Mesodermal cell (in vitro differentiated cells): ENCODE results near the gene HBA1.

Source experiments
- H3K27ac ChIP-seq: 2 replicates; pipeline ENCODE4 v1.7.0; 2013; ENCODE audit warnings: mild to moderate bottlenecking, low read depth, low read length, moderate library complexity; ENCODE audit not compliant: severe bottlenecking
- H3K36me3 ChIP-seq: 2 replicates; pipeline ENCODE4 v1.7.1; 2013; ENCODE audit warnings: mild to moderate bottlenecking, low read length, moderate library complexity; ENCODE audit not compliant: control insufficient read depth, insufficient read depth
- H3K4me1 ChIP-seq: one replicate; pipeline ENCODE4 v1.7.1; 2013; ENCODE audit warnings: mild to moderate bottlenecking, low read length; ENCODE audit not compliant: insufficient read depth, control insufficient read depth, poor library complexity, severe bottlenecking
- H3K4me3 ChIP-seq: 2 replicates; pipeline ENCODE4 v1.7.0; 2013; ENCODE audit warnings: low read length, control low read depth, mild to moderate bottlenecking; ENCODE audit not compliant: insufficient read depth, poor library complexity, severe bottlenecking; ENCODE audit errors: extremely low read depth
- H3K9me3 ChIP-seq: 2 replicates; pipeline ENCODE4 v1.7.1; 2013; ENCODE audit warnings: mild to moderate bottlenecking, low read length, moderate library complexity; ENCODE audit not compliant: control insufficient read depth
- WGBS, 2 experiments: methylation state at CpG; one replicate each; pipeline ENCODE4 v1.1.5; 2013; ENCODE audit warnings: missing lambda C conversion rate in 2 of 2; ENCODE audit not compliant: insufficient coverage in 2 of 2; 5-methylcytosine and 5-hydroxymethylcytosine counted together

The HBA1 gene

GRCh38 chr16:212999-213398 is 36.5 kb downstream of the HBA1 start:
- no peak overlapping the region for H3K27ac ChIP-seq
- H3K4me1 ChIP-seq = no peaks in the 10 kb centered on the region
- WGBS, 2 experiments = 100% methylated on average over 1 of the region's 3 CpGs; no CpG with 5 or more reads in 1 of the 2 experiments
- no peaks in the 10 kb centered on the region for H3K9me3 ChIP-seq
- H3K4me3 ChIP-seq = no peak overlapping the region
- H3K36me3 ChIP-seq = peaks cover 96% of the 10 kb centered on the region

- Histone ChIP-seq H3K4me3 (no peak overlapping the region), H3K36me3 (peaks cover 91% of the 10 kb centered on the region), H3K4me1 (no peaks in the 10 kb centered on the region), H3K27ac (no peak overlapping the region), H3K9me3 (no peaks in the 10 kb centered on the region)
- 92 to 94% methylated on average over 2 to 3 of the region's 4 CpGs for WGBS, 2 experiments
Measured at GRCh38 chr16:220021-220420, 43.5 kb downstream of the HBA1 start.
